Measurements from ENCODE around the gene ING4.
"Not testable (repeated sequence)": the region's sequence is repeated elsewhere in the genome, so short reads cannot be mapped to it uniquely, and the experiment has no call there.

Gene ING4

GRCh38 chr12:6662906-6663742 is at the start of gene ING4:
ING4 (minus strand) TSS chr12:6663119; CDS start chr12:6663101, 18 bp downstream.
- DNase-seq, result peak; percentile 100

- no peak for DNase-seq
Observed at GRCh38 chr12:6708960-6709394, 46.1 kb upstream of the ING4 start.

- not testable (repeated sequence) for DNase-seq
Observed at GRCh38 chr12:6708351-6708750, 45.4 kb upstream of the ING4 start.

GRCh38 chr12:6703631-6704030 is 40.7 kb upstream of the ING4 start:
- DNase-seq, result peak in 1 of 2 experiments; percentile 31

GRCh38 chr12:6701078-6701768 is 38.3 kb upstream of the ING4 start:
- no peak for DNase-seq

- DNase-seq, result peak; percentile 25 to 29
Observed at GRCh38 chr12:6700646-6701051, 37.7 kb upstream of the ING4 start, which contains the start of gene PIANP. PIANP (minus strand) TSS chr12:6700815; CDS start chr12:6698061, 2,754 bp downstream.

GRCh38 chr12:6699989-6700645 is 37.2 kb upstream of the ING4 start:
- peak in 1 of 2 experiments; percentile 19 for DNase-seq

GRCh38 chr12:6699259-6699988 is 36.5 kb upstream of the ING4 start:
- no peak for DNase-seq

GRCh38 chr12:6698352-6699046 is 35.6 kb upstream of the ING4 start:
- DNase-seq, result no peak

- DNase-seq, result peak; percentile 27 to 67
Observed at GRCh38 chr12:6697584-6698351, 34.8 kb upstream of the ING4 start.

GRCh38 chr12:6696690-6697583 is 34.0 kb upstream of the ING4 start:
- DNase-seq, result no peak

- DNase-seq, result no peak
Observed at GRCh38 chr12:6695313-6696045, 32.6 kb upstream of the ING4 start.

- no peak for DNase-seq
Observed at GRCh38 chr12:6694701-6695100, 31.8 kb upstream of the ING4 start.

GRCh38 chr12:6693832-6694355 is 31.0 kb upstream of the ING4 start:
- DNase-seq, result no peak

- no peak for DNase-seq
Observed at GRCh38 chr12:6692888-6693287, 30.0 kb upstream of the ING4 start.

GRCh38 chr12:6691473-6691872 is 28.6 kb upstream of the ING4 start:
- no peak for DNase-seq

- peak; percentile 99 for DNase-seq
Observed at GRCh38 chr12:6688999-6689882, 26.3 kb upstream of the ING4 start, which contains the start of gene ZNF384. ZNF384 (minus strand) TSS chr12:6689375; CDS start chr12:6679520, 9,855 bp downstream.

- no peak for DNase-seq
Observed at GRCh38 chr12:6688543-6688998, 25.7 kb upstream of the ING4 start.

All from NCI-H1930 (cell line).